ENCODE results near the gene WDR27. TPM values are rescaled to one million over a fixed set of nuclear protein-coding genes. Genes with fewer than 3 reads are reported as not detected.

WDR27 gene
- total RNA-seq, 2 donors from 2014 or later, result 19.6 to 59.1 TPM

- DNase-seq (ENCODE audit: low spot score) (no peak), ATAC-seq (no peak)
- H3K27ac Mint-ChIP-seq, result no peak overlapping the region
- H3K4me3 Mint-ChIP-seq, result no peak overlapping the region
- no peaks in the 10 kb centered on the region for H3K9me3 Mint-ChIP-seq
- peaks cover 0 to 13% of the 10 kb centered on the region in 2 donors for H3K4me1 Mint-ChIP-seq (ENCODE audit: low read depth in 2 of 2)
- H3K36me3 Mint-ChIP-seq, result no peaks in the 10 kb centered on the region
- peaks cover 0 to 3% of the 10 kb centered on the region in 2 donors for H3K27me3 Mint-ChIP-seq
Observed at GRCh38 chr6:169559592-169559991, 142.2 kb downstream of the WDR27 start.

- Mint-ChIP-seq H3K9me3 (no peaks in the 10 kb centered on the region), H3K36me3 (no peaks in the 10 kb centered on the region), H3K27ac (no peak overlapping the region), H3K4me3 (no peak overlapping the region), H3K4me1 (ENCODE audit: low read depth in 2 of 2) (peaks cover 0 to 13% of the 10 kb centered on the region in 2 donors), H3K27me3 (peaks cover 0 to 3% of the 10 kb centered on the region in 2 donors)
- ATAC-seq, result no peak
- DNase-seq (ENCODE audit: low spot score), result no peak
Observed at GRCh38 chr6:169558774-169559441, 142.9 kb downstream of the WDR27 start.

GRCh38 chr6:169558378-169558773 is 143.5 kb downstream of the WDR27 start:
- ATAC-seq, result no peak
- H3K27ac Mint-ChIP-seq, result no peak overlapping the region
- peaks cover 0 to 13% of the 10 kb centered on the region in 2 donors for H3K4me1 Mint-ChIP-seq (ENCODE audit: low read depth in 2 of 2)
- no peak for DNase-seq (ENCODE audit: low spot score)
- no peaks in the 10 kb centered on the region for H3K36me3 Mint-ChIP-seq
- no peak overlapping the region for H3K4me3 Mint-ChIP-seq
- H3K9me3 Mint-ChIP-seq, result no peaks in the 10 kb centered on the region
- peaks cover 0 to 3% of the 10 kb centered on the region in 2 donors for H3K27me3 Mint-ChIP-seq

GRCh38 chr6:169557887-169558286 is 143.9 kb downstream of the WDR27 start:
- ATAC-seq (no peak), DNase-seq (ENCODE audit: low spot score) (no peak)
- H3K27ac Mint-ChIP-seq, result no peak overlapping the region
- H3K4me1 Mint-ChIP-seq (ENCODE audit: low read depth in 2 of 2), result peaks cover 0 to 13% of the 10 kb centered on the region in 2 donors
- H3K27me3 Mint-ChIP-seq, result peaks cover 0 to 3% of the 10 kb centered on the region in 2 donors
- no peaks in the 10 kb centered on the region for H3K9me3 Mint-ChIP-seq
- H3K36me3 Mint-ChIP-seq, result no peaks in the 10 kb centered on the region
- no peak overlapping the region for H3K4me3 Mint-ChIP-seq

- Mint-ChIP-seq H3K36me3 (no peaks in the 10 kb centered on the region), H3K4me1 (ENCODE audit: low read depth in 2 of 2) (peaks cover 0 to 13% of the 10 kb centered on the region in 2 donors), H3K9me3 (no peaks in the 10 kb centered on the region), H3K27me3 (peaks cover 0 to 3% of the 10 kb centered on the region in 2 donors), H3K4me3 (no peak overlapping the region), H3K27ac (peak overlapping the region in 1 of 2 donors; percentile 81)
- ATAC-seq (peak; percentile 53 to 86), DNase-seq (ENCODE audit: low spot score) (no peak)
Observed at GRCh38 chr6:169556758-169557548, 144.9 kb downstream of the WDR27 start.

GRCh38 chr6:169555971-169556617 is 145.7 kb downstream of the WDR27 start:
- DNase-seq (ENCODE audit: low spot score) (no peak), ATAC-seq (no peak)
- no peaks in the 10 kb centered on the region for H3K9me3 Mint-ChIP-seq
- H3K4me3 Mint-ChIP-seq, result no peak overlapping the region
- H3K4me1 Mint-ChIP-seq (ENCODE audit: low read depth in 2 of 2), result peaks cover 0 to 13% of the 10 kb centered on the region in 2 donors
- H3K36me3 Mint-ChIP-seq, result no peaks in the 10 kb centered on the region
- no peak overlapping the region for H3K27ac Mint-ChIP-seq
- peaks cover 0 to 3% of the 10 kb centered on the region in 2 donors for H3K27me3 Mint-ChIP-seq

- H3K4me1 Mint-ChIP-seq (ENCODE audit: low read depth in 2 of 2), result no peaks in the 10 kb centered on the region
Observed at GRCh38 chr6:169545982-169546381, 155.8 kb downstream of the WDR27 start.

GRCh38 chr6:169543704-169544103 is 158.1 kb downstream of the WDR27 start:
- DNase-seq (ENCODE audit: low spot score) (no peak), ATAC-seq (no peak)
- no peaks in the 10 kb centered on the region for H3K27me3 Mint-ChIP-seq
- H3K9me3 Mint-ChIP-seq, result no peaks in the 10 kb centered on the region
- H3K27ac Mint-ChIP-seq, result no peak overlapping the region
- peaks cover 18% of the 10 kb centered on the region for H3K36me3 Mint-ChIP-seq
- H3K4me1 Mint-ChIP-seq (ENCODE audit: low read depth in 2 of 2), result peaks cover 0 to 4% of the 10 kb centered on the region in 2 donors
- no peak overlapping the region for H3K4me3 Mint-ChIP-seq

More at GRCh38 chr6:169545982-169546381, 155.8 kb downstream of the WDR27 start:
- no peaks in the 10 kb centered on the region for H3K27me3 Mint-ChIP-seq
- no peak overlapping the region for H3K4me3 Mint-ChIP-seq
- H3K9me3 Mint-ChIP-seq, result no peaks in the 10 kb centered on the region
- H3K27ac Mint-ChIP-seq, result no peak overlapping the region
- no peak for DNase-seq (ENCODE audit: low spot score)
- ATAC-seq, result no peak
- H3K36me3 Mint-ChIP-seq, result peaks cover 20% of the 10 kb centered on the region

- H3K27me3 Mint-ChIP-seq, result no peaks in the 10 kb centered on the region
- H3K9me3 Mint-ChIP-seq, result no peaks in the 10 kb centered on the region
- DNase-seq (ENCODE audit: low spot score) (no peak), ATAC-seq (no peak)
- H3K36me3 Mint-ChIP-seq, result peaks cover 11% of the 10 kb centered on the region
- H3K27ac Mint-ChIP-seq, result no peak overlapping the region
- H3K4me1 Mint-ChIP-seq (ENCODE audit: low read depth in 2 of 2), result peaks cover 3 to 14% of the 10 kb centered on the region in 2 donors
- no peak overlapping the region for H3K4me3 Mint-ChIP-seq
Observed at GRCh38 chr6:169542491-169542890, 159.3 kb downstream of the WDR27 start.

- Mint-ChIP-seq H3K27me3 (no peaks in the 10 kb centered on the region), H3K36me3 (peaks cover 6% of the 10 kb centered on the region), H3K27ac (no peak overlapping the region), H3K9me3 (peaks cover 4% of the 10 kb centered on the region), H3K4me3 (no peak overlapping the region), H3K4me1 (ENCODE audit: low read depth in 2 of 2) (peaks cover 7 to 20% of the 10 kb centered on the region in 2 donors)
- ATAC-seq, result no peak
- no peak for DNase-seq (ENCODE audit: low spot score)
Observed at GRCh38 chr6:169539176-169539897, 162.5 kb downstream of the WDR27 start.

GRCh38 chr6:169536446-169537170 is 165.2 kb downstream of the WDR27 start:
- ATAC-seq, result no peak
- Mint-ChIP-seq H3K4me1 (ENCODE audit: low read depth in 2 of 2) (peaks cover 7 to 20% of the 10 kb centered on the region in 2 donors), H3K27me3 (no peaks in the 10 kb centered on the region), H3K9me3 (peaks cover 10% of the 10 kb centered on the region), H3K4me3 (no peak overlapping the region), H3K36me3 (peaks cover 23% of the 10 kb centered on the region), H3K27ac (no peak overlapping the region)
- DNase-seq (ENCODE audit: low spot score), result no peak

GRCh38 chr6:169534039-169534421 is 167.8 kb downstream of the WDR27 start:
- DNase-seq (ENCODE audit: low spot score) (no peak), ATAC-seq (no peak)
- H3K36me3 Mint-ChIP-seq, result peaks cover 23% of the 10 kb centered on the region
- no peak overlapping the region for H3K27ac Mint-ChIP-seq
- H3K9me3 Mint-ChIP-seq, result peaks cover 10% of the 10 kb centered on the region
- no peak overlapping the region for H3K4me3 Mint-ChIP-seq
- H3K27me3 Mint-ChIP-seq, result no peaks in the 10 kb centered on the region
- peaks cover 7 to 26% of the 10 kb centered on the region in 2 donors for H3K4me1 Mint-ChIP-seq (ENCODE audit: low read depth in 2 of 2)

Measured in natural killer cell treated with Interleukin-12 subunit alpha and Interleukin-12 subunit beta and Interleukin-15 and Interleukin-18, amount 100 ng/mL, for 72 hours (primary cell).